GM12801 (cell line): ENCODE data around the gene SPPL3.

Source experiments
- TF ChIP-seq, protein P1 (sequence below): IDR thresholded peaks from one replicate; pipeline ENCODE4 v1.5.1; 2011; ENCODE audit warnings: control low read depth; ENCODE audit not compliant: insufficient read length; ENCODE audit errors: extremely low read depth

Gene SPPL3

DNA sequence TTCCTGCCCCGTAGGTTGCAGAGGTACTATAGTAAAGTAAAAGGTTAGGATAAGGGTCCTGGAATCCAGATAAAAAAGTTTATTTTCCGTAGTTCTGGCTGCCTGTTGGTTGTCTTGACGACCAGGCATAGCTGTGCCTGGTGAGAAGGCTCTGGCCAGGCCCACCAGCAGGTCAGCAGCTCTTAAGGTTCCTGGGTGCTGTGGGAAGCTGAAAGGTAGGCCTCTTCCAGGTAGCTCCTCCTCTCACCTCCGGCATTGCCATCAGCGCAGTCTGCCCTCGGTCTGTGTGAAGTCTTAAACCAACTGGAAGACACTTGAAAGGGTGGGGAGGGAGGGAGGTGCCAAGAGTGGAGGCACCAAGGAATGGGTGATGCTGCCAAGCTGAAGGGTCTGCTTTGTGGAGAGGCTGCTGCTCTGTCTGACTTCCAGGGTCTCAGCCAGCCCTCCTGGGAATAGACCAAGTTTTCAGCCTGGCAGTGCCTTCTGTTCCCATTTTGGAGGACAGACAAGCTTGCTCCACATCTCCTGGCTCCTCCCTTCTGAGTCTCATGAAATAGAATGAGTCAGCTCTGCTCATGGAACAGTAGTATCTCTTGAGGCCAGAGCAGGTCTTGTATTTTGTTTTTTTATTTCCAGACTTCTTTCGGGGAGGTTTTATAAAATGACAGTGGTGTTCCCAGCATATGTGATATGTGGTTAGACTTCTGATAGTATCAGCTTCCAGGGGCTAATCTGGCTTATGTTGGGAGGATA, 183.7 kb downstream of the SPPL3 start:
- TF ChIP-seq, protein P1, sequence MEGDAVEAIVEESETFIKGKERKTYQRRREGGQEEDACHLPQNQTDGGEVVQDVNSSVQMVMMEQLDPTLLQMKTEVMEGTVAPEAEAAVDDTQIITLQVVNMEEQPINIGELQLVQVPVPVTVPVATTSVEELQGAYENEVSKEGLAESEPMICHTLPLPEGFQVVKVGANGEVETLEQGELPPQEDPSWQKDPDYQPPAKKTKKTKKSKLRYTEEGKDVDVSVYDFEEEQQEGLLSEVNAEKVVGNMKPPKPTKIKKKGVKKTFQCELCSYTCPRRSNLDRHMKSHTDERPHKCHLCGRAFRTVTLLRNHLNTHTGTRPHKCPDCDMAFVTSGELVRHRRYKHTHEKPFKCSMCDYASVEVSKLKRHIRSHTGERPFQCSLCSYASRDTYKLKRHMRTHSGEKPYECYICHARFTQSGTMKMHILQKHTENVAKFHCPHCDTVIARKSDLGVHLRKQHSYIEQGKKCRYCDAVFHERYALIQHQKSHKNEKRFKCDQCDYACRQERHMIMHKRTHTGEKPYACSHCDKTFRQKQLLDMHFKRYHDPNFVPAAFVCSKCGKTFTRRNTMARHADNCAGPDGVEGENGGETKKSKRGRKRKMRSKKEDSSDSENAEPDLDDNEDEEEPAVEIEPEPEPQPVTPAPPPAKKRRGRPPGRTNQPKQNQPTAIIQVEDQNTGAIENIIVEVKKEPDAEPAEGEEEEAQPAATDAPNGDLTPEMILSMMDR = no peak

DNA sequence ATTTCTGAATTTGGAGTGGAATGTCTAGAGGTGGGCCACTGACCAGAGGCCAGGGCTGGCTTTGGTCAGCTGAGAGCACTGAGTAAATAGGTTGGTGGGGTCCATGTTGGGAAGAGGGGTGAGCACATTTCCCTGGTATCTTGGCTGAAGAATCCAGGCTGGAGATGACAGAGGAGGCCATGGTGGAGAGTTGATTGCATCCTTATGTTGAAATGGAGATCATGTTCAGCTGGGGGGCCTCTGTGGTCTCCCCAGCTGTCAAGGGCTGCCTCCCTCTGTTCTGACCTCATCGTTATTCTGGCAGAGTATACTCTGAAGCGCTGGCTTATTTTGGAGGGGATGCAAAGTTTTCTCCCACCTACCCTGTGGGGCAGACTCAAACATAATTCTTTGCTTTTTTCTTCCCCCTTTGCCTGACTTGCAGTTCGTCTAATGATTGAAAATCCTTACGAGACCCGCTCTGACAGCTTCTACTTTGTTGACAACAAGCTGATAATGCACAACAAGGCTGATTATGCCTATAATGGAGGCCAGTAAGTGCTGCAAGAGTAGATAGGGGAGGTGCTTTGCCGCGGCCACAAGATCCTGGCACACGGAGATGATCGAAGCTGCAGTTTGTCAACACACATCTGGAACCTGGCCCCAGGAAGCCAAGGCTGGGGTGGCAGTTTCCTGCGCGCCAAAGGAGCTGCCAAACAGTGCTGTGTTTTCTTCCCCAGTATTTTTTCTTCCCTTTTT, 184.5 kb downstream of the SPPL3 start:
- TF ChIP-seq, protein P1 = no peak

- TF ChIP-seq, protein P1 = no peak
Measured at GRCh38 chr12:120719072-120719471, 185.1 kb downstream of the SPPL3 start.

- TF ChIP-seq, protein P1 = no peak
Measured at GRCh38 chr12:120718055-120718454, 186.1 kb downstream of the SPPL3 start.

GRCh38 chr12:120713861-120714482, 190.2 kb downstream of the SPPL3 start:
- TF ChIP-seq, protein P1 = peak; percentile 23

- TF ChIP-seq, protein P1 = no peak
Measured at GRCh38 chr12:120712610-120713009, 191.5 kb downstream of the SPPL3 start.
